A549 treated with dexamethasone at 1 μM for 4 hours (cell line): Measurements from ENCODE around the gene RNF11. TPM values are rescaled to one million over a fixed set of nuclear protein-coding genes. Genes with fewer than 3 reads are reported as not detected.

ENCODE experiments used
- total RNA-seq: library from RNA; stranded (reverse); fragments of 200-300 nt; extraction: Qiagen RNA extraction; gene quantifications from 5 replicates; pipeline ENCODE4 v1.2.3, GENCODE V29; 2022

RNF11 gene
- 25.3 to 37.8 TPM (median 32.2 TPM) in 5 replicates for total RNA-seq

GRCh38 chr1:51235673-51236530, at the start of gene RNF11:
Gene RNF11 (plus strand): TSS chr1:51236273. CDS start chr1:51236757, 484 bp downstream.

Other genes with a start within 250 kb of the RNF11 start
- not detected in 5 replicates for gene C1orf185, start 134.0 kb upstream of the RNF11 start, total RNA-seq
- gene TTC39A, start 94.3 kb downstream of the RNF11 start, total RNA-seq, result 1.6 to 1.9 TPM (median 1.8 TPM) in 5 replicates